HS-27A (cell line): Measurements from ENCODE around the gene NBEAL2.

Experiments used
- DNase-seq: peaks from one replicate; pipeline ENCODE4 v3.0.0-alpha.2; 2012; ENCODE audit warnings: low read depth, missing footprints

The NBEAL2 gene

GRCh38 chr3:47042231-47042791, 62.8 kb downstream of the NBEAL2 start:
- DNase-seq: no peak

GRCh38 chr3:47047069-47047468, 67.6 kb downstream of the NBEAL2 start:
- no peak for DNase-seq

- no peak for DNase-seq
These were observed 68.2 kb downstream of the NBEAL2 start for GRCh38 chr3:47047673-47048072.

GRCh38 chr3:47054412-47054811, 74.9 kb downstream of the NBEAL2 start:
- no peak for DNase-seq

- no peak for DNase-seq
These were observed 77.2 kb downstream of the NBEAL2 start for GRCh38 chr3:47056705-47057104.

DNA sequence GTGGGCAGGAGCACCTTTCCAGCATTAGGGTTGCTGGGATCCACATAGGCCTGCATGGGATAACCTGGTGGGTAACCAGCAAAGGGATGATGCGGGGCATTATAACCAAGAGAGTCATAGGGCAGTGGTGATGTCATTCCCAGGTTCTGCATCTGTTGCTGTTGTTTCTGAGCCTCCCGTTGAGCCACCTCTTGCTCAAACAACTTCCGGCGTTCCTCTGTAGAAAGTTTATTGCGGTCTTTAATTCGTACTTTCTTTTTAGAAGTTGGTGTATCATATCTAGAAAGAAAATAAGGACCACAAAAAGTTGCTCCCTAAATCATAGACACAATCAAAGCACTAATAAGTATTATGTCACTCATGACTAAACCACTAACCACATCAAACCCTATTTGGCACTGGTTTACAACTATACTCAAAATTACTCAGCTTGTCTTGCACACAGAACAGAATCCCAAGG, 77.8 kb downstream of the NBEAL2 start:
- no peak for DNase-seq
